Hindlimb muscle (tissue), 1 donor: ENCODE measurements around the gene PDS5B. TPM values are rescaled to one million over a fixed set of nuclear protein-coding genes. Genes with fewer than 3 reads are reported as not detected.

Source experiments
- DNase-seq: peaks from one replicate; pipeline ENCODE4 v3.0.0-alpha.2; 2013
- polyA plus RNA-seq: library from polyadenylated mRNA; unstranded; fragments of 120-200 nt; gene quantifications from one replicate; pipeline ENCODE4 v1.2.1, GENCODE V29; 2013; ENCODE audit not compliant: insufficient read length

PDS5B gene
- polyA plus RNA-seq, 1 donor = 33.7 TPM

DNA sequence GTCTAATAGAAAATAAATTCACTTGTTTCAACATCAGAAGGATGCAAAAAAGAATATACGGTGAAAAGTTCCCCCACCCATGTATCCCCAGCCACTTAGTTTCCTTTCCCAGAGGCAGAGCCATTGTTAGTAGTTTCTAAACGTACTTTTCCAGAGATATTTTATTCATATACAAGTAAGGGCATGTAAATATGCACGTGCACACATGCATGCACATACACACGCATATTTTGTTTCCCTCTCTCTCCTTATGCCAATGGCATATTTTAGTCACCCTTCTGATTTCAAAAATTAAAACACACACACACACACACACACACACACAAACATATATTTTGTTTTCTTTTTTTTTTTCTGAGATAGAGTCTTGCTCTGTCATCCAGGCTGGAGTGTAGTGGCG is 147.4 kb downstream of the PDS5B start:
- no peak for DNase-seq

- no peak for DNase-seq
Observed at GRCh38 chr13:32734511-32734910, 148.3 kb downstream of the PDS5B start.

GRCh38 chr13:32735859-32736258 is 149.6 kb downstream of the PDS5B start:
- no peak for DNase-seq

- DNase-seq = no peak
Observed at GRCh38 chr13:32736648-32737047, 150.4 kb downstream of the PDS5B start.

- DNase-seq = no peak
Observed at GRCh38 chr13:32737111-32737571, 150.9 kb downstream of the PDS5B start.

DNA sequence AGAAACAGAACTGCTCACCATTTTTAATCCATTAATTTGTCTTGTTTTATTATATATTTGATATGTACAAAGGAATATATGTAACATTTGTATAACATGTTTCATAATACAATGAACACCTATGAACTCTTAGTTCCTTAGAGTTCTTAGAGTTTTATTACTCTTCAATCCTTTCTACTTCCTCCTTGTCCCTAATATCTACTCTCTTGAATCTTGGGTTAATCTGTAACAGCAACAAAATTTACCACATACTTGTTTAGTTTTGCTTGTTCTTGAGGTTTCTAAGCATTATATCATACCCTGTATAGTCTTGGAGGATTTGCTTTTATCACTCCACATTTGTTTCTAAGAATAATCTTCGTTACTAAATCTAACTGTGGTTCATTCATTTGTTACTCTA is 151.4 kb downstream of the PDS5B start:
- no peak for DNase-seq

DNA sequence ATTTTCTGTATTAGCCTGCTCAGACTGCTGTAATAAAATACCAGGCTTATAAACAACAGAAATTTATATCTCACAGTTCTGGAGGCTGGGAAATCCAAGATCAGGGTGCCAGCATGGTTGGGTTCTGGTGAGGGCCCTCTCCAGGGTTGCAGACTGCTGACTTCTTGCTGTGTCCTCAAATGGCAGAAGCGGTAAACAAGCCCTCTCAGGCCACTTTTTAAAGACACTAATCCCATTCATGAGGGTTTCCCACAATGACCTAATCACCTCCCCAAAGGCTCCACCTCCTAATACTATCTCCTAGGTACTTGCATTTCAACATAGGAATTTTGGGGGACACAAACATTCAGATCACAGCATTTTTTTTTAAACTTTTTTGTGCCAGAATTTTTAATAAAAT is 159.3 kb downstream of the PDS5B start:
- DNase-seq = no peak

DNA sequence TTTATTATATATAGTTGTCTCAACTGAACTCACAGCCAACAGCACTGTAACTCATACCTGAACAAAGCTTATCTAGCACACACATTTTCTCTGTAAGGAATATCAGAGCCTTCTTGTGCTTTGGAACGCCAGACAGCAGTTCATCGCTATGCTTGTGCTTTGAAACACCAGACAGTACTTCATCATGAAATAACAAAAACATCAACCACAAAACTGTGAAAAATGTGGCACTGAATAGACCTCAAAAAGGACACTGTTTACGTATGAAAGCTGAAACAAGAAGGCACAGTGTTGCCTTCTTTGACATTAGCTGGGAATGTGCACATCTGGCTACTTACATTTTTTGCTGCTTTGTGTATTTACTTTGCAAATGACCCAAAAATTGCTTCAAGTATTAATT is 160.2 kb downstream of the PDS5B start:
- DNase-seq = no peak

GRCh38 chr13:32748305-32748704 is 162.1 kb downstream of the PDS5B start:
- no peak for DNase-seq

DNA sequence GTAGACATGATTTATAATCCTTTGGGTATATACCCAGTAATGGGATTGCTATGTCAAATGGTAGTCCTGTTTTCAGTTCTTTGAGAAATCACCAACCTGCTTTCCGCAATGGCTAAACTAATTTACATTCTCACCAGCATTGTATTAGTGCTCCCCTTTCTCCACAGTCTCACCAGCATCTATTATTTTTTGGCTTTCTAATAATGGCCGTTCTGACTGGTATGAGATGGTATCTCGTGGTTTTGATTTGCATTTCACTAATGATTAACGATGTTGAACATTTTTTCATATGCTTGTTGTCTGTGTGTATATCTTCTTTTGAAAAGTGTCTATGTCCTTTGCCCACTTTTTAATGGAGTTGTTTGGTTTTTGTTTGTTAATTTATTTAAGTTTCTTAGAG is 165.1 kb downstream of the PDS5B start:
- DNase-seq = no peak

GRCh38 chr13:32752311-32752710 is 166.1 kb downstream of the PDS5B start:
- DNase-seq = no peak

DNA sequence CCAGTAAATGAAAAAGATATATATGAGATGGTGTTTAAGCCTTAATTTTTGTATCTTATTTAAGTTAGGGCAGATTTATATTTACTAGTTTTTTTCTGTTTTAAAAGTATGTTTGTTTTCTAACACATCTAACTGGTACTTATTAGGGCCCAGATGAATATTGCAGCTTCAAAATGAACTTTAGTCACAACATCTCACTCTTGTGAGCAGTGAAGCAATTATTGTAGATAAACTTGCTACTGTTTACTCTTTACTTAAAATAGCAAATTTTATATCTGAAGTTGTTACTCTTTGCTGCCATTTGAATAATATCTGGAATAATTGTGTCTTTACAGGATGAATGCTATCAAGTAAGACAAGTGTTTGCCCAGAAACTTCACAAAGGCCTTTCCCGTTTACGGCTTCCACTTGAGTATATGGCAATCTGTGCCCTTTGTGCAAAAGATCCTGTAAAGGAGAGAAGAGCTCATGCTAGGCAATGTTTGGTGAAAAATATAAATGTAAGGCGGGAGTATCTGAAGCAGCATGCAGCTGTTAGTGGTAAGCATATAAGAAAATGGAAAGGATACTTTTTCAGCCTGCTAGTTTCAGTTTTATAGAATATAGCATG is 166.8 kb downstream of the PDS5B start:
- DNase-seq = no peak

- DNase-seq = no peak
Observed at GRCh38 chr13:32754179-32754578, 167.9 kb downstream of the PDS5B start.

- DNase-seq = no peak
Observed at GRCh38 chr13:32759152-32759551, 172.9 kb downstream of the PDS5B start.

- DNase-seq = no peak
Observed at GRCh38 chr13:32761472-32761871, 175.2 kb downstream of the PDS5B start.

DNA sequence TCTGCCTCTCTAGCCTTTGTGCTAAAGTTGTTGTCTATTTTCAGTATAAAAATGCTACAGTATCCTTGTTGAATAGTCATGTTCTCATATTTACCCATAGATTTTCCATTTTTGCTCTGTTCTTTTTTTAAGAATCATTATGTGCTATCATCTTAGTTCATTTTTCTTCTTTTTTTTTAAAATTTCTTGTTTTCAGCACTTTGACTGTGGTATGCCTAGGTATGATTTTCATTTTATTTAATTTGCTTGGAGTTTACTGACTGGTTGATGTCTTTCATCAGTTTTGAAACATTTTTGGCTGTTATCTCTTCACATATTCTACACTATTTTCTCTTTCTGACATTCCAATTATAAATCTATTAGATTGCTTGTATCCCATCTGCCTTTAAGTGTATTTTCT is 192.9 kb downstream of the PDS5B start:
- DNase-seq = no peak

- DNase-seq = no peak
Observed at GRCh38 chr13:32781906-32782305, 195.7 kb downstream of the PDS5B start.

GRCh38 chr13:32783067-32783466 is 196.8 kb downstream of the PDS5B start:
- no peak for DNase-seq

DNA sequence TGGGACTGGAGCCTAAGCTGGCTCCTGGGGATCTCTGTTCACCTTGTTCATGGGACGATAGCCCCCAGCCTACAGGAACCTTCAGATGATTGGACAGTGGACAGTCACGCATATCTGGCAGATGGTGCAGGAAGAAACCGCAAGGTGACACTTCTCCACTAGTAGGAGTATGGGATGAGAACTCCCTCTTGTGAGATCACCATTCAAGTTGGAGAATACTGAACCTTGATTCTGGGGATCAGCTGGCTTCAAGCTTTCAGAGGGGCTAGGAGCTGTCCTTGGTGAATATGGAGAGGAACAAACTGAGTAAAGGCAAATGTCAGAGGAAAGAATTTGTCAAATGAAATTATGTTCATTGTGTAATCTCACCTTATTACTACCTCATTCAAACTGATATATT is 204.5 kb downstream of the PDS5B start:
- no peak for DNase-seq

- no peak for DNase-seq
Observed at GRCh38 chr13:32791545-32792172, 205.4 kb downstream of the PDS5B start.

GRCh38 chr13:32796754-32797153 is 210.5 kb downstream of the PDS5B start:
- DNase-seq = no peak

GRCh38 chr13:32802159-32802558 is 215.9 kb downstream of the PDS5B start:
- no peak for DNase-seq

DNA sequence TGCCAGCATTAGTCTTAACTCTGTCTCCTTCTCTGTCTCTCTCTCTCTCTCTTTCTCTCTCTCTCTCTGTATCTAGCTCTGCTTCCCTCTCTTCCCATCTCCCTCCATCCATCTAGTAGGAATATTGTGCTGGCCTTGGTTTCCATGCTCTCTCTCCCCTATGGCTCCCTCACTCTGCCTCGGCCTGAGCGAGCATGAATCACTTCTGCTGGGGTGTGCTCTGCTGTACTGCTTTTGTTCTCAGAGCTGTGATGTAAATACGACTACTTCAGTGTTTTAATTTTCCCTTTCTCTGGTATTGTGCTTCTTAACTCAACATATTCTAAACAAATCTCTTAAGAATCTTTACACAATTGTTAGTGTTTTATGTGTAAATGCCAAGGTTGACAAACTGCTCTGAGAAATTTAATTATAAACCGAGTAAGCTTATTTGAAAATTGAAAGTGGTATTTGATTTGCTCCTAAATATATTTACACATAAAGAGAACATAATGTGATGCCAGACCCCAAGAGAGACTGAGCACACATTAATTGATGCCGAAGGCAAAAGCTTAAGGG is 218.5 kb downstream of the PDS5B start:
- DNase-seq = no peak

DNA sequence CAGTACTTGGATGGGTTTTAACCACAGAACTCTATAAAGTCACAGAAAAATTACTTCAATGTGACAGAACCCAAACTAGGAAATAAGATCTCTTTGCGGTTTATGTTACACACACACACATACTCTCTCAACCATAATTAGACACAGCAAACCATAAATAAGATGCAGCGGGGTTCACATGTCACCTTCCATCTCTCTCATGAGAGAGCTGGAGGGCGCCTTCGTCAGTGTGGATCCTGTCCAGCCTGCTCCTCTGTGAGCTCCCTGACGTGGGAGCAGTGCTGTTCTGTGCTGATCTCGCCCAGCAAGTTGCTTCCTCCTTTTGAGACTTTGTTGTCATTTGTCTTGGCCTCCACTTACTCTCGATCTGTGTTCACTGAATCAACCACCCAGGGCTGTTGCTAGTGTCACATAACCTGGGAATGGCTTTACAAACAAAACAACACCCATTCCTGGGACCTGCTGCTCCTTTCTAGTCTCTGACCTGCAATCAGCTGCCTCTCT is 225.1 kb downstream of the PDS5B start:
- peak; percentile 13 for DNase-seq
